Activated CD8-positive, alpha-beta memory T cell treated with anti-CD3 and anti-CD28 coated beads, Interleukin-2, amount 50 U/mL, for 1 hour (primary cell): ENCODE data around the gene ARHGEF40.

Experiments used
- DNase-seq: peaks from one replicate; pipeline ENCODE4 v3.0.0-alpha.2; 2020; ENCODE audit errors: extremely low read depth

ARHGEF40 gene

DNA sequence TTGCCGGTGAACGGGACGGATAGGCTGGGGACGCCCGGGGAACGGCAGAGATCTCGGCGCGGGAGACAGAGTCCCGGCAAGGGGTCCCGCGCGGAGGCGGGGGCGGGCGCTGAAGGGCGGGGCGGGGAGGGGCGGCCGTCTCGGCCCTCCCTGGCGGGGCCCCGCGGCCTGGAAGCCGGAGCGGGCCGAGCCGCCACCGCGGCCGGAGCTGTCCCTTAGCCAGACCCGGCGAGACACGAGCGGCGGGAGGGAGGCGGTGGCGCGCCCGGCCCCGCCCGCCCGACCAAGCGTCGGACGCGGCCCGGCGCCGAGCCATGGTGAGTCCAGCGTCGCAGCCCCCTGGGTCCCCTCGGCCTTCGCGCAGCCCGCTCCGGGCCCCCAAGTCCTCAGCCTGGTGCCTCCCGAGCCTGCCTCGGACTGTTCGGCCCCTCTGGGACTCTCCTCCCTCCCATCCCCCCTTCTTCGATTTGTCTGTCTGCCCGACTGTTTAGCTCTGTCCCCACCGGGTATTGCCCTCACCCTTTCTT lies at the start of gene ARHGEF40:
Gene ARHGEF40, plus strand, starts transcription at position 222 of the 527 bp plus-strand sequence. Its CDS starts 93 bp downstream, at position 315.
- DNase-seq: no peak

DNA sequence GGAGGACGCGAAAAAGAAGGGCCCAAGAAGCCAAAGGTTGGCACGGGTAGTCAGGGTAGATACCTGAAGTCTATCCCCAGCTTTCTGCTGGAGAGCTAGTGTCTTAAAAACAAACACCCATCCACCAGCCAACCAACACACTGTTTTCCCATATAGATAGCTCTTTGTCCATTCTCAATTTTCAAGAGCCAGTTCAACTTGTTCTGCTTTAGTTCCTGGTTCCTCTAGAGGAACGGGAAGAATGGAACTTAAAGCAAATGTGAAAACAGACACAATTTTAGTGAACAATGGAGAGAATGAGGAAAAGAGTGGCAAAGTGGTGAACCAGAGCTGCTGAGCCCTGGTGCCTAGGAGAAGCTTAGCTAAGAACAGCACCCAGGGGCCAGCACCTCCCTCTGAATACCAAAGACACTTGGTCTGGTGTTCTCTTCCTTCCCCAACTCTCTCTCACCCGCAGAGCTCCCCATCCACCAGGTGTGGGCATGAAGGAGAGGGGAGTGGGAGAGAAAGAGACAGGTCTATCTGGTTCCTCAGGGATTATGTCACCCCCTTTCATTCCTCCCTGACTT lies 49.0 kb upstream of the ARHGEF40 start:
- no peak for DNase-seq

DNA sequence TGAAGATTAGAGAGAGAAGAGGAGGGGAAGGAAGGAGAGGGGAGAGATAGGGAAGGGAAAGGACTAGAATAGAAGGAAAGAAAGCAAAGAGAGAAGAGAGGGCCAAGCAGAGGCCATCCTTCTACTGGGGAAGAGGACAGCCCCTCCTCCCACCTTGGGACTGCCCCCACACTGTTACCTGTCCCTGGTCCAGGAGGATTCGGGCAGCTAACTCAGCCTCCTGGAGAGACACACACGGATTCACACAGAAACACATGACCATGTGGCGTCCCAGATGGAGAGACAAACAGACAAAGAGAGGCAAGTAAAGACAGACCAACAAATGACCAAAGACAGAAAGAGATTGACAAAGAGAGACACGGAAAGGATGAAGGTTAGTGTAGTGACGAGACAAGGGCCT lies 47.4 kb upstream of the ARHGEF40 start:
- DNase-seq: no peak

DNA sequence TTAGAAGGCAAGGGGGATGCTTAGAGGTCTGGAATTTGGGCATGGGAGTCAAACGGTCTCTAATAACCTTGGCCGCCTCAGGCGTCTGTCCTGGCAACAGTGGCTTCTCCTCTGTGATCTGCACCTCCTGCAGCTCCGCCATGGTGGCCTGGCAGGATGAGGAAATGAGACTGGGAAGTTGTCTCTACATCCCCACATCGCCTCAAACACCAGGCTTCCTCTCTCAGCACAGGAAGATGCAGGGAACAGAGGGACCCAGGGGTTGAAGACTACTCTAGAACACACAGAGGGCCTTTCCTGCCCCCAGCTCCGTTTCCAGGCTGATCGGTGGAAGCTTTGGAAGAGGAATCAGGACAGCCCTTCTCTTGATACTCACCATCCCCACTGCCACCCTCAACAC lies 46.9 kb upstream of the ARHGEF40 start:
- DNase-seq: no peak

DNA sequence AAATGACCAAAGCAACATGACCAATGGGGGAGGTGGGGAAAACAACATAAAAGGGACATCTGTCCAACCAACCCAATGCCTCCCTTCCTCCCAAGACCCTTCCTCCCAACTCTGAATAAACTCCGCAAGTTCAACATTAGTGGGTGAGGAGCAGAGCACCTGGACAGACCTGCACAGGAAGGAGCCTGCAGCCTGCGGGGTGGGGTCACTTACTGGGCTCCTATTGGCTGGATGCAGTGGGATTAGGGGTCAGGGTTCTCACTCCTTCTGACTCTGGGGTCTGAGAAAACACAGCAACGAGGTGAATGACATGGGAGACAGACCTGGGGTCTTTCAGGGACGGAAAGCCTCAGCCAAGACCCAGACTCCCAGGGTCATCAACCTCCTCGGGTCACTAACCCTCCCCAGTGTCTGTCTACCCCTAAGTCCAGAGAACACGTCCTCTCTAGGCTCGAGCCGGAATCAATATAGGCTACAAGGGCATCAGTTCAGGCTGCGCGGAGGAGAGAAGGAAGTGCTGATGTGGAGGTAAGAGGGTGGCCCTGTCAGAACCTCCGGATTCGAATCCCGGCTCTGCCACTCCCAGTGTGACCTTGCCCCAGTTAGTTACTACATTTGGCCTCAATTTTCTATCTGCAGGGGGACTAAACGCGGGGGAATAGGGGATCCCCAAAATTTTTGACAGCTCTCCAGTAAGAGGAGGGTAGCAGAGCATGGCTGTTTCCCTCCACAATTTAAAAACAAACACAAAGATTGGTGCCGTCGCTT lies 46.1 kb upstream of the ARHGEF40 start:
- no peak for DNase-seq

DNA sequence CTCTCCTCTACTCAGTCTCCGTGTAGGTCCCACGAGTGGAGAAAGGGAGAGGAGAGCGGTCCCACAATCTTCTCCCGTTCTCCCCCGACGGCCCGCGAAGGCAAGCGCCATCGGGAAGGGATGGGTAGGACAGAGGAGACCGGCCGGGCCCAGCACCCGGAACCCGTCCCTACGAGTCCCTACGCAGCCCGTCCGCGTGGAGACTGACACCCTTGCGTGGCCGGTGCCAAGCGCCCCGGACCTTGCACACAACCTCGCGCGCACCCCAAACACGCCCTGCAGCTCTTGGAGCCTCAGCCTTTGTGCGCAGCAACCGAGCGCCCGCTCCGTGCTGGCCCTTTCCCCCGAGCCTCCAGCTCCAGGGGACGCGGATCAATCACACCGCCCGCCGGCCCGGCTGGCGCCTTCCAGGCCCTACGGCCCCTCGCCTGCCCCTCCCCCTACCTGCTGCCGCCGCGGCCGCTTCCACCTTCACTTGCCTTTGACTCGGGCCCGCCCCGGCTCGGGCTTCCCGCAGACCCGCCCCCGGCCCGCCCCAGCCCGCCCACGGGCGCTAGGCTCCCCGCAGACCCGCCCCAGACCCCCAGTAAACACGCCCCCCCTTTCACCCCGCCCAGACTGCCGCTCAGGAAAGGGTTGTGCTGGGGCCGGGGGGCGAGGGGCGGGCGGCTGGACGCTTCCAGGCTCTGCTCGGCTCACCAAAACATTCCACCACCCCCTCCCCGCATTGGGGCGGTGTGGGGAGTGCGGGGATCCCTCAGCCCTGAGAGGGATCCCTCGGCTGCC lies 45.3 kb upstream of the ARHGEF40 start, which contains the start of gene NDRG2:
Gene NDRG2, minus strand, starts transcription at position 477 of the 786 bp plus-strand sequence. CDS start 1,746 bp downstream, outside the sequence.
- peak; percentile 43 for DNase-seq

DNA sequence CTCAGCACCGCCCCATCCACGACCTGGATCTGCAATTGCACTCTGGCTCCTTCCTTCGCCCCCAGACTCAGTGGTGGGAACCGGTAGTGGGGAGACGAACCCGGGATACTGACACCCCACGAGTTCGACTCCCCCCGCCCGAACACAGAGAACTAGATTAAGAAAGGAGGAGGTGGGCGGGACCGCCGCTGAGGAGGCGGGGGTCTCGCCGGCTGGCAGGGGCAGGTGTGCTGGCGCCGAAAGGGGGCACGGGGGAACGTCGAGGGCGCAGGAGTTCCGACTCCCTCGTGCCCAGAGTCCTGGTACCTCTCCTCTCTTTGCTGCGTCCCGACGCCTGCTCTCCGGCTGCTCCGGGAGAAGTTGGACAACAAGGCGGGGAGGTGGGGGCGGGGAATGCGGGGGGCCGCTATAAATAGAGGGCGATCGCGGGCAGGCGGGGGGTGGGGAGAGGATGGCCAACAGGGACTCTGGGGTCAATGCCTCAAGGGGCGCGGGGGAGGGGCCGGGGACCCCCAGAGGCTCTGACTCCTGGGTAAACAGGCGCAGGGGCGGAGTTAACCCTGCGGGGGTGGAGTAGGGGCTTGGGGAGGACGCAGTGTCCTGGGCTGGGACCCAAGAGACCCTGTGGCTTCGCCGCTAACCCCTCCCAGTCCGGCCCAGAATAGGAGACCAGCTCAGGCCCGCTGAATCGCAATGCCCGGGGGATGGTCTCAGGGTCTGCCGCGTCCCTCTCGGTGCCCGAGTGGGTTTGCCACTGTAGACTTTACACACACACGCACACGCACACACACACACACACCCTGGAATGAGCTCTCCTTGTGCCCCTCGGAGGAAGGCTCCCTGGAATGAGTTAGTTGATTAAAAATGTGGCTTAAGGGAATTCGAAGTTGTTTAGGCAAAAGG lies 44.5 kb upstream of the ARHGEF40 start:
- no peak for DNase-seq

DNA sequence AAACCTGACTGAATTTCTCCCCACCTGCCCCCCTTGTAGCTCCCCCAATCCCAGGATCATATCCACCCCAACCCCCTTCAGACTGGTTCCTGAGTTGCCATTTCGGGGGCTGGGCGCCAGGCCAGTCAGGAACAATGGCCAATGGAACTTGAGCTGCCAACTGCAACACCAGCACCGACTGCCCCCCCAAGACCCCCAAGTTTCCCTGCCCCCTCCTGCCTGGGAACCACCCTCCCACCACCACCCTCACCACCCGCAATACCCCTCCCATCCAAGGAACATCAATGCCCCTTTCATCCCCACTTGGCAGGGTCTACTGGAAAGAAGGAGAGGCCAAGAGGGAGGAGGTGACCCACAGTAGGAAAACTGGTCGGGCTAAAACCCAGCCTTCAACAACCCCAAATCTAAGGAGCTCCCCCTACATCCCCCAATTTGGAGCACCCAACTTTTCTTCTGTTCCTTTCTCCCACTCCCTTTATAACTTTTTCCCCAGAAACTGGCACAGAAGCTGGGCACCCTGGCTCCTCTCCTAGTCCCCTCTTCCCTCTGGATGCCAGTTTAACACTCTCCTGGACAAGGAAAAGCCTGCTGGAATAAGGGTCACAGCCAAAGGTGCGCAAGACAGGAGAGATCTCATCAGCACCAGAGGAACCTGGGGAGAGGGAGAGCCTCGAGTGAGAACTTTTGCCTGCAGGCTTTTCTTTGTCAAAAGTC lies 43.7 kb upstream of the ARHGEF40 start:
- DNase-seq: no peak

DNA sequence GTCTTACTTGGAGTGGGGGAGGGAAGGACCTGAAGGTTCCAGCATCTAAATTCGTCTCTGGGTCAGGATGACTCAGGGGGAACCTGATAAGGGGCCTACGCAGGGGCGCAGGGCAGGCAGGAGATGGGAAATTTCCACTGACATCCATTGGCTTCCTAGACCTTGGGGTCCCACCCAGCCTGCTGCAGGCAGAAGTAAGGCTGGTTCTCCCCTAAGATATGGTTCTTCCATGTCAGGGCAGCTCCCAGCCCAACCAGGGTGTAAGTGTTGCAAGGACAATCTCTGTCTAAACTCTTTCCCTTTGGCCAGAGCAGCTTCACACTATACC lies 43.2 kb upstream of the ARHGEF40 start:
- no peak for DNase-seq

DNA sequence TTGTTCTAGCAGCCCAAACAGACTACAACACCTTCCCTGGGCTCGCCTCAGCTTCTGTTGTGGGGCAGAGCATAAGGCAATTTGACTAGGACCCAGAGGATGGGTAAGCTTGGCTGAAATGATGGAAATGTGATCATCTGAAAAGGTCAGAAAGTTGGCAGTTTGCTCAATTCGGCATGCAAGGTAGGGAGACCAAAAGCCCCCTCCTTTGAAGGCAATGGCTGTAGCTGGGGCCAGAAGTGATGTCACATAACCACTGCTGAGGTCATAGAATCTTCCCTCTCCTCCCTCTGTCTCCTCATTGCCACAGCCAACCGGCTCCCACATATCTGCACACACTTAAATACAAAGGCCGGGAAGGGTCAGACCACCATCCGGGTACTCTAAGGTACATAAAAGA lies 40.2 kb upstream of the ARHGEF40 start, which contains the start of gene TPPP2:
Gene TPPP2, plus strand, starts transcription at position 301 of the 400 bp plus-strand sequence. CDS start 365 bp downstream, outside the sequence.
- DNase-seq: no peak

DNA sequence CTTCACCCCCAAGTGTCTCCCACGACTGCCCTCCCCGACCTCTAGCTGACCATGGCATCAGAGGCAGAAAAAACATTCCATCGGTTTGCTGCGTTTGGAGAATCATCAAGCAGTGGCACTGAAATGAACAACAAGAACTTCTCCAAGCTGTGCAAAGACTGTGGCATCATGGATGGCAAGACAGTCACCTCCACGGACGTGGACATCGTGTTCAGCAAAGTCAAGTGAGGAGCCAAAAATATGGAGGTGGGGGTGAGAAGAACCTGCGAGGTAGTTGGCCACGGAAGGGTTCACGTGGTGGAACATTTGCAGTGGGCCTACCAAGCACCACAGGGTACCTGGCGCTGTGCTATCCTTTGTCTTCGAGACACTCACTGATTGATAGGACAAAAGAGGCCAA lies 39.6 kb upstream of the ARHGEF40 start:
- DNase-seq: no peak

DNA sequence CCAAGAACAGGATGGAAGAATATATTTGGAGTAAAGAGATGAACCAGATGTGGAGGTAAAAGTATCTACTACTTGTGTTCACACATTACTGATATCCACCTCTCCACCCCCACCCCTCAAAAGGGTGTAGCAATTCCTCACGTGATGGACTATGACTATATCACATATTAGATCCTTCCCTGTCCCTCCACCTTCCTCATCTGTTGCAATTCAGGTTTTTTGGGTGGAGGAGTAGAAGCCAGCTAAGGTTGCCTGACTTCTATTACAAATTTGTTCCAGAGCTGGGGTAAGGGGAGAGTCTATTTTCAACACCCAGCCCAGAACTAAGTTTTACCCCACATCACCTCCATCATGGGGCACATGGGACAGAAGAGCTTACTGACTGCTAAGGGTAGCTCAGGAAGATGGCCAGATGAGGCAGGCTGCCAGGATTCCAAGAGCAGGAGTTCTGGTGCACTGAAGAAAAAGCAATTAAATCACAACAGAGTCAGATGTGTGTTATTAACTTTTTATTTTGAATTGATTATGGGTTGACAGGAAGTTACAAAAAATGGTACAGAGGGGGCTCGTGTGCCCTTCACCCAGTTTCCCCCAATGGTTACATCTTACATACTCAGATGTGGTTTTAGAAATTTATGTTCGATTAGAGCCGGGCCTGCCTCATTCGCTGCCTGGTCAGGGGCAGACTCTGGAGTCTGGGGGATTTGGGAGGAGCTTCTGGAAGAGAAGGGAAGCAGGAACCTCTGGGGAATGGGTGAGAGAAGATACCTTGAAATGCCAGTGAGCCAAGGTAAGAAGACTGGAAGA lies 37.6 kb upstream of the ARHGEF40 start:
- no peak for DNase-seq

DNA sequence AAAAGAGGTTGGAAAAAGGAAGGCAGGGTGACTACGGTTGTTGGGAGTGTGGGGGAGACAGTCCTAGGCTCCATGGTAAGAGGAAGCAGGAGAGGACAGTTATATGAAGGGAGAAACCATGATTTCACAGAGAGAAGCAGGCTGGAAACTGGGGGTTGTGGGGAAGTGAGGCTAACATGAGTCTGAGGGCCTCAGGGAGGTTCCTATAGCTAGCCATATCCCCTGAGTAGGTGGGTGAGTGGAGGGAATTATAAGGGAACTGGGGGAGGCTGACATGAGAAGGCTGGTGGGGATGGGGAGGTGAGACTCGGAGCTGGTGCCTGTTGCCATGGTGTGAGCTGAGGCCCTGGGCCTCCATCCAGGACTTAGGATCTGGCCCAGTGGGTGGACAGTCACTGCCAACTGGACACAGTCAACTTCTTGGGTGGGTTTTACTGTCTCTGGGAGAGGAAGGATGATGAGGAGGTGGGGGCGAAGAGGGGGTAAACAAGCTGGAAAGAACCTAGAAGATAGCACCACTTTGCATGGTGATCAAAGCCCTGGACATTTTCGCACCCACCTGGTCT lies 36.9 kb upstream of the ARHGEF40 start:
- DNase-seq: no peak

DNA sequence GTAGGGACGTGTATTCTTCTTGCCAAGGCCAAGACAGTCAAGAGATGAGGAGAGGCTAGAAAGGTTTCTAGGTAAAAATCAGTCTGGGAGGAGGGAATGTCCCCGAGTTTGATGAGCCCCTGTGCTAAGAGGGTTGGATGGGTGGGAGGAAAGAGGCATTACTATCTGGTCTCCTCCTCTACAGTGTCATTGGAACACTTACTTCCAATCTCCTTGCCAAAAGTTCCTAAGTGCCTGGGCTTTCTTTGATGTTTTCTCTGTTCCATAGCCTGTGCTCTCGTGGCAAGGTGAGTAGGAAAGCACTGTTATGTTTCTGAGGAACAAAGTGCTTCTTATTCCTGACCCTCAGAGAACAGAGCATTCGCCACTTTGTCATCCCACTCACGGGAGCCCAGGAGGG lies 35.4 kb upstream of the ARHGEF40 start, which contains the start of gene RNASE13:
Gene RNASE13, minus strand, starts transcription at position 101 of the 400 bp plus-strand sequence. CDS start 519 bp downstream, outside the sequence.
- DNase-seq: no peak

DNA sequence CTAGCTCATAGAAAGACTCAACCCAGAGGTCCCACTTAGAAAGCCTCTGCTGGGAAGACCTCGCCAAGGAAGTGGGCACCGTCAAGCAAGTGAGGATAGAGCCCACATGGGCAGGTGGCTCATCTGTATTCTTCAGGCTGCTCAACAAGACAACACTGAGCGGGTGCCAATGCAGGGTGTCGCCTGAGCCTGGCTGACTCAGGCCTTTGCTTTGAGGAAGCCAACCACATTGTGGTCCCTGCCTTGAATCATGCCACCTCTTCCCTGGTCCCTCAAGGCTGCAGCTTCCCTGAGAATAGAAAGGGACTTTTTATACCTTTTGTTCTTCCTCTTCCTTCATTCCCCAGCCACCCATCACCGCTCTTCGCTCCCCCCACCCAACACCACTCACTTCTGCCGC lies 33.4 kb upstream of the ARHGEF40 start:
- no peak for DNase-seq

DNA sequence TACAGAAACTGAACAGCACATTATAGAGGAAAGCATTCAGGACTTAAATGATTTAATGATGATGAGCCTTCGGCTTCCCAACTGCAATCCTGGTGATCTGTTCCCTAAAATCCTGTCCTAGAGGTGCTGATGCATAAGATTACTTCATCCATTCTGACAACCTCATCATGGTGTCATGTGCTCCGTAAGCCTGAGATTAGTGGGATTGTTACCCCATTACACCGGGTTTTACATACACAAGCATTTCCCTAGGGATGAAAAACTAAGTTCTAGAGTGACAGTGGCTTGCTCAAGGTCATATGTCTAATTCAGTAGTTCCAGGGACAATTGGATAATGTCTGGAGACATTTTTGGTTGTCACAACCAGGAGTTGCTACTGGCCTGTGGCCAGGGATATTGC lies 32.9 kb upstream of the ARHGEF40 start:
- no peak for DNase-seq

DNA sequence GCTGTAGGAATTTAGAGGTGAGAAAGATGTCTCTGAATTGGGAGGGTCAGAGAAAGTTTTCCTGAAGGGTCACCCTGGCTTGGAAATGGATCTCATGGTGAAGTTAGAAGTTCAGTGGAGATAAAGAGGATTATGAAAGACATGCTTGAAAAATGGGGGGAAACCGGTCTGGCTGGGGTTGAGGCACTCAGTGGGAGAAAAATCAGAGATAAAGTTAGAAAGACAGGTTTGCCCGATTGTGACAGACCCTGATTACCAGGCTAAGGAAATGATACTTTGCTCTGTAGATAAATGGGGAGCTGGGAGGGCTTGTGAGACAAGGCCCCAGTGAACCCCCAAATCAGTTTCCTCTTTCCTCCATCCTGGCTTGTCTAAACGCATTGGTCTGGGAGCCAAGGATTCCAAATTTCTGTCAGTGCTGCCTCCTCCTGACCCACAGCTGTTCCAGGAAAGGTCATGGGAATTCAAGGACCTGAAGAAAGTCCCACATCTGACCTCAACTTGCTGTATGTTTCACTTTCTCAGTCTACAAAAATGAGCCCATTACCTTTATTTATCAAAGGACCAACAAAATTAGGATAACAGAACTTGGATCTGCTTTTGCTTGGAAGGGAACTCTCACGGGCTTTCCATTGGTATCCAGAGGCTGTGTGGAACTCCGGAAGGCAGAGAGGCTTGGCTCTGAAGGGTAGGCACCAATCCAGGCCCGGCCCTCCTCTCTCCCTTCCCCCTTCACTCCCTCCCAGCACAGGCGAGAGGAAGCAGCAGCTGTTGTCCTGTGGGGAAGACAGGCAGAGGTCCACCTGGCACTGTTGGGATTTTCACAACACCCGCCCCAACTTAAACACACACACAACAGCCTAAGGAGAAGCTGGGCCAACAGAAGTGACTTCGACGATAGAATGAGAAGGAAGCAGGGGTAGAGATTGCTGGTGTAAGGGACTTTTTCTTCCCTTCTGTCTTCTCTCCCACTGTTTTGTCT lies 31.4 kb upstream of the ARHGEF40 start:
- no peak for DNase-seq
